ENCODE results near the gene CAMTA1. TPM values are rescaled to one million over a fixed set of nuclear protein-coding genes. Genes with fewer than 3 reads are reported as not detected.
A peak's percentile ranks its signal among the peaks of the same experiment; 100 is the strongest.

CAMTA1 gene
- total RNA-seq, 1 donor from 2014 or later = 77.6 TPM

DNA sequence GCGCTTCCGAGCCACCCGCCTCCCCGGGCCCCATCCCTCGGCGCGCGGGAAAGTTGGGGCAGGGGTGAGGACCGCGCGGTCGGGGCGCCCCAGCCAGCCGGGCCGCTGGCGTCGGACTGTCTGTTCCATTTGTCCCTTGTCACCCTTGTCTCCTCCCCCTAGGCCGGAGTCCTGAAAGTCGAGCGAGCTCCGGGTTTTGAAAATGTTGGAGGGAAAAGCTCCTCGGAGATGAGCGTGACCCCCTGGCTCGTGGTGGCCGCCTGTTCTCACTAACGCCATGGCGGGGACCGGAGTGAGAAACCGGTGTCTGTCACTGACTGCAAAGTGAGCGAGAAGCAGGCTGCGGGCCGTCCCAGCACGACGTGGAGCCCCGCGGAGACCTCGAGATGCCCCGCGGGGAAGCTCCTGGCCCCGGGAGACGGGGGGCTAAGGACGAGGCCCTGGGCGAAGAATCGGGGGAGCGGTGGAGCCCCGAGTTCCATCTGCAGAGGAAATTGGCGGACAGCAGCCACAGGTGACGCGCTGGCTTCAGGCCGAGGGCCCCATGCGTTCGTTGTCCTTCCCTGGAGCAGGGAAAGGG is 999.3 kb downstream of the CAMTA1 start:
- no peaks in the 10 kb centered on the region for H4K20me1 ChIP-seq (ENCODE audit: insufficient read depth, low read length)
- peak overlapping the region; percentile 10 for H3K27ac ChIP-seq (ENCODE audit: low read depth, low read length)
- no peaks in the 10 kb centered on the region for H3K4me1 Mint-ChIP-seq (ENCODE audit: low read depth, unreplicated experiment)
- peak overlapping the region; percentile 87 for H3K4me2 ChIP-seq (ENCODE audit: low read length)
- no peak overlapping the region for H3K27ac Mint-ChIP-seq (ENCODE audit: unreplicated experiment)
- DNase-seq (ENCODE audit: low read depth) (no peak), FAIRE-seq (no peak)
- H3K9me3 Mint-ChIP-seq (ENCODE audit: unreplicated experiment) = peaks cover 2% of the 10 kb centered on the region
- no peak for TF ChIP-seq EZH2 (IDR thresholded peaks at IDR 0.05; ENCODE audit: insufficient read depth, low read length)
- TF ChIP-seq, protein P1, sequence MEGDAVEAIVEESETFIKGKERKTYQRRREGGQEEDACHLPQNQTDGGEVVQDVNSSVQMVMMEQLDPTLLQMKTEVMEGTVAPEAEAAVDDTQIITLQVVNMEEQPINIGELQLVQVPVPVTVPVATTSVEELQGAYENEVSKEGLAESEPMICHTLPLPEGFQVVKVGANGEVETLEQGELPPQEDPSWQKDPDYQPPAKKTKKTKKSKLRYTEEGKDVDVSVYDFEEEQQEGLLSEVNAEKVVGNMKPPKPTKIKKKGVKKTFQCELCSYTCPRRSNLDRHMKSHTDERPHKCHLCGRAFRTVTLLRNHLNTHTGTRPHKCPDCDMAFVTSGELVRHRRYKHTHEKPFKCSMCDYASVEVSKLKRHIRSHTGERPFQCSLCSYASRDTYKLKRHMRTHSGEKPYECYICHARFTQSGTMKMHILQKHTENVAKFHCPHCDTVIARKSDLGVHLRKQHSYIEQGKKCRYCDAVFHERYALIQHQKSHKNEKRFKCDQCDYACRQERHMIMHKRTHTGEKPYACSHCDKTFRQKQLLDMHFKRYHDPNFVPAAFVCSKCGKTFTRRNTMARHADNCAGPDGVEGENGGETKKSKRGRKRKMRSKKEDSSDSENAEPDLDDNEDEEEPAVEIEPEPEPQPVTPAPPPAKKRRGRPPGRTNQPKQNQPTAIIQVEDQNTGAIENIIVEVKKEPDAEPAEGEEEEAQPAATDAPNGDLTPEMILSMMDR (IDR thresholded peaks at IDR 0.05; ENCODE audit: insufficient read depth, low read depth, low read length) = no peak
- H3K79me2 ChIP-seq (ENCODE audit: insufficient read depth, low read length) = no peaks in the 10 kb centered on the region
- peaks cover 17% of the 10 kb centered on the region for H3K36me3 ChIP-seq (ENCODE audit: insufficient read depth, low read length)
- H3K4me1 ChIP-seq (ENCODE audit: insufficient read depth, low read length) = peaks cover 9% of the 10 kb centered on the region
- peak overlapping the region; percentile 80 for H2AFZ ChIP-seq (ENCODE audit: low read depth, low read length)
- H3K4me3 ChIP-seq (ENCODE audit: insufficient read depth, low read depth, low read length) = peak overlapping the region; percentile 29
- H3K4me3 Mint-ChIP-seq (ENCODE audit: unreplicated experiment) = peak overlapping the region; percentile 66
- no peaks in the 10 kb centered on the region for H3K9me3 ChIP-seq (ENCODE audit: insufficient read depth, low read depth, low read length)
- H3K27me3 ChIP-seq (ENCODE audit: insufficient read depth, low read length) = no peaks in the 10 kb centered on the region
- H3K9ac ChIP-seq (ENCODE audit: low read length) = peak overlapping the region; percentile 59
- no peaks in the 10 kb centered on the region for H3K36me3 Mint-ChIP-seq (ENCODE audit: low read depth, unreplicated experiment)
- no peaks in the 10 kb centered on the region for H3K27me3 Mint-ChIP-seq (ENCODE audit: low read depth, unreplicated experiment)

DNA sequence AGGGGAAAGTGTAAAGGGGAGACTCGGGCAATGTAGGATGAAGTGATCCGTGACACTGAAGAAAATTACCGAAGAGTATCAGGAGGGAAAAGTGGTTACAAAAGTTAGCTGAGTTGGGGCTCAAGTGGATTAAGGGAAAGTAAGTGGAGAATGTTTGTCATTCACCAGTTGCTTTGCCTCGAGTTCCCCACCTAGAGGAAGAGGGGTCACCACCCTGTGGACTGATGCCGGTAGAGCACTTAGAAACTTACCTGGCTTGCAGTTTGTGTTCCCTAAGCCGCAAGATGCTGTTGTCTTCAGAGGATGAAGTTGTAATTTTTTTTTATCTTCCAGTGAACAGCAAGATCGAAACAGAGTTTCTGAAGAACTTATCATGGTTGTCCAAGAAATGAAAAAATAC is 999.9 kb downstream of the CAMTA1 start:
- H3K36me3 Mint-ChIP-seq (ENCODE audit: low read depth, unreplicated experiment) = no peaks in the 10 kb centered on the region
- FAIRE-seq = no peak

DNA sequence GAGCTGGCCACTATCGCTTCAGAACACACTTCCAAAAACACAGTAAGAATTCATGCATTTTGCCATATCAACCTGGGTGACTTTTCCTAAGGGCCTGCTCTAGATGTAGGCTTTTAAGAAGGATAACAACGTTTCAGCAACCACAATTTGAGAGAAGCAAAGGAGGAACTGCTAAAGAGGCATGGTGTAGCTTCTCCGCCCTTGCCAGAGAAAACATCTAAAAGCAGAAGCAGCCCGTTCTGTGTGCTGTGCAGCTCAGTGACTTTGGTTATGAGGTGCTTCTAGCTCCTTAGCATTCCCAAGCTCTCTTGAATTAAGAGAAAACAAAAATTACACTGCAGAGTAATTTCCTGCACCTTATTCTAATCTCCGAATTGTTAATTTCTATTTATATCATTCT is 1001.5 kb downstream of the CAMTA1 start:
- H3K27ac ChIP-seq (ENCODE audit: low read depth, low read length) = no peak overlapping the region

More for the DNA sequence above, 999.9 kb downstream of the CAMTA1 start:
- Histone ChIP-seq H3K4me1 (ENCODE audit: insufficient read depth, low read length) (peaks cover 9% of the 10 kb centered on the region), H3K36me3 (ENCODE audit: insufficient read depth, low read length) (peaks cover 13% of the 10 kb centered on the region), H4K20me1 (ENCODE audit: insufficient read depth, low read length) (no peaks in the 10 kb centered on the region), H3K27ac (ENCODE audit: low read depth, low read length) (no peak overlapping the region), H3K9me3 (ENCODE audit: insufficient read depth, low read depth, low read length) (no peaks in the 10 kb centered on the region), H3K9ac (ENCODE audit: low read length) (no peak overlapping the region), H3K27me3 (ENCODE audit: insufficient read depth, low read length) (no peaks in the 10 kb centered on the region), H2AFZ (ENCODE audit: low read depth, low read length) (no peak overlapping the region), H3K79me2 (ENCODE audit: insufficient read depth, low read length) (no peaks in the 10 kb centered on the region), H3K4me2 (ENCODE audit: low read length) (peak overlapping the region; percentile 87), H3K4me3 (ENCODE audit: insufficient read depth, low read depth, low read length) (no peak overlapping the region)
- H3K4me3 Mint-ChIP-seq (ENCODE audit: unreplicated experiment) = peak overlapping the region; percentile 66
- no peak for DNase-seq (ENCODE audit: low read depth)
- H3K27me3 Mint-ChIP-seq (ENCODE audit: low read depth, unreplicated experiment) = no peaks in the 10 kb centered on the region
- TF ChIP-seq EZH2 (IDR thresholded peaks at IDR 0.05; ENCODE audit: insufficient read depth, low read length) = no peak
- TF ChIP-seq, protein P1 (IDR thresholded peaks at IDR 0.05; ENCODE audit: insufficient read depth, low read depth, low read length) = no peak
- H3K27ac Mint-ChIP-seq (ENCODE audit: unreplicated experiment) = no peak overlapping the region
- H3K9me3 Mint-ChIP-seq (ENCODE audit: unreplicated experiment) = peaks cover 6% of the 10 kb centered on the region
- no peaks in the 10 kb centered on the region for H3K4me1 Mint-ChIP-seq (ENCODE audit: low read depth, unreplicated experiment)

More for the DNA sequence above, 1001.5 kb downstream of the CAMTA1 start:
- Histone ChIP-seq H3K4me1 (ENCODE audit: insufficient read depth, low read length) (peaks cover 9% of the 10 kb centered on the region), H3K4me2 (ENCODE audit: low read length) (no peak overlapping the region), H3K9ac (ENCODE audit: low read length) (no peak overlapping the region), H2AFZ (ENCODE audit: low read depth, low read length) (no peak overlapping the region), H3K27me3 (ENCODE audit: insufficient read depth, low read length) (no peaks in the 10 kb centered on the region), H3K4me3 (ENCODE audit: insufficient read depth, low read depth, low read length) (no peak overlapping the region), H4K20me1 (ENCODE audit: insufficient read depth, low read length) (no peaks in the 10 kb centered on the region), H3K79me2 (ENCODE audit: insufficient read depth, low read length) (no peaks in the 10 kb centered on the region), H3K36me3 (ENCODE audit: insufficient read depth, low read length) (peaks cover 2% of the 10 kb centered on the region), H3K9me3 (ENCODE audit: insufficient read depth, low read depth, low read length) (peaks cover 8% of the 10 kb centered on the region)
- H3K27me3 Mint-ChIP-seq (ENCODE audit: low read depth, unreplicated experiment) = no peaks in the 10 kb centered on the region
- FAIRE-seq = no peak
- H3K36me3 Mint-ChIP-seq (ENCODE audit: low read depth, unreplicated experiment) = peaks cover 8% of the 10 kb centered on the region
- H3K4me3 Mint-ChIP-seq (ENCODE audit: unreplicated experiment) = no peak overlapping the region
- no peak overlapping the region for H3K27ac Mint-ChIP-seq (ENCODE audit: unreplicated experiment)
- TF ChIP-seq, protein P1 (IDR thresholded peaks at IDR 0.05; ENCODE audit: insufficient read depth, low read depth, low read length) = no peak
- no peak for TF ChIP-seq EZH2 (IDR thresholded peaks at IDR 0.05; ENCODE audit: insufficient read depth, low read length)
- H3K4me1 Mint-ChIP-seq (ENCODE audit: low read depth, unreplicated experiment) = no peaks in the 10 kb centered on the region
- peaks cover 12% of the 10 kb centered on the region for H3K9me3 Mint-ChIP-seq (ENCODE audit: unreplicated experiment)
- DNase-seq (ENCODE audit: low read depth) = no peak

Measured in astrocyte (in vitro differentiated cells and primary cell).